ENCODE data around the gene VWA5A.

GRCh38 chr11:124172599-124172998 lies 57.3 kb downstream of the VWA5A start:
- no peak for TF ChIP-seq EP300 (IDR thresholded peaks at IDR 0.05; ENCODE audit: borderline replicate concordance in 1 of 2, control insufficient read depth in 1 of 2, low read depth in 2 of 2, low read length in 2 of 2)
- TF ChIP-seq, protein P1, sequence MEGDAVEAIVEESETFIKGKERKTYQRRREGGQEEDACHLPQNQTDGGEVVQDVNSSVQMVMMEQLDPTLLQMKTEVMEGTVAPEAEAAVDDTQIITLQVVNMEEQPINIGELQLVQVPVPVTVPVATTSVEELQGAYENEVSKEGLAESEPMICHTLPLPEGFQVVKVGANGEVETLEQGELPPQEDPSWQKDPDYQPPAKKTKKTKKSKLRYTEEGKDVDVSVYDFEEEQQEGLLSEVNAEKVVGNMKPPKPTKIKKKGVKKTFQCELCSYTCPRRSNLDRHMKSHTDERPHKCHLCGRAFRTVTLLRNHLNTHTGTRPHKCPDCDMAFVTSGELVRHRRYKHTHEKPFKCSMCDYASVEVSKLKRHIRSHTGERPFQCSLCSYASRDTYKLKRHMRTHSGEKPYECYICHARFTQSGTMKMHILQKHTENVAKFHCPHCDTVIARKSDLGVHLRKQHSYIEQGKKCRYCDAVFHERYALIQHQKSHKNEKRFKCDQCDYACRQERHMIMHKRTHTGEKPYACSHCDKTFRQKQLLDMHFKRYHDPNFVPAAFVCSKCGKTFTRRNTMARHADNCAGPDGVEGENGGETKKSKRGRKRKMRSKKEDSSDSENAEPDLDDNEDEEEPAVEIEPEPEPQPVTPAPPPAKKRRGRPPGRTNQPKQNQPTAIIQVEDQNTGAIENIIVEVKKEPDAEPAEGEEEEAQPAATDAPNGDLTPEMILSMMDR (IDR thresholded peaks at IDR 0.05 in 2 of 3, conservative IDR thresholded peaks at IDR 0.05 in 1 of 3; ENCODE audit: control insufficient read depth in 2 of 3, extremely low read depth in 1 of 3, insufficient read depth in 1 of 3, low read depth in 3 of 3, low read length in 3 of 3) = no peak
- TF ChIP-seq, protein P2, sequence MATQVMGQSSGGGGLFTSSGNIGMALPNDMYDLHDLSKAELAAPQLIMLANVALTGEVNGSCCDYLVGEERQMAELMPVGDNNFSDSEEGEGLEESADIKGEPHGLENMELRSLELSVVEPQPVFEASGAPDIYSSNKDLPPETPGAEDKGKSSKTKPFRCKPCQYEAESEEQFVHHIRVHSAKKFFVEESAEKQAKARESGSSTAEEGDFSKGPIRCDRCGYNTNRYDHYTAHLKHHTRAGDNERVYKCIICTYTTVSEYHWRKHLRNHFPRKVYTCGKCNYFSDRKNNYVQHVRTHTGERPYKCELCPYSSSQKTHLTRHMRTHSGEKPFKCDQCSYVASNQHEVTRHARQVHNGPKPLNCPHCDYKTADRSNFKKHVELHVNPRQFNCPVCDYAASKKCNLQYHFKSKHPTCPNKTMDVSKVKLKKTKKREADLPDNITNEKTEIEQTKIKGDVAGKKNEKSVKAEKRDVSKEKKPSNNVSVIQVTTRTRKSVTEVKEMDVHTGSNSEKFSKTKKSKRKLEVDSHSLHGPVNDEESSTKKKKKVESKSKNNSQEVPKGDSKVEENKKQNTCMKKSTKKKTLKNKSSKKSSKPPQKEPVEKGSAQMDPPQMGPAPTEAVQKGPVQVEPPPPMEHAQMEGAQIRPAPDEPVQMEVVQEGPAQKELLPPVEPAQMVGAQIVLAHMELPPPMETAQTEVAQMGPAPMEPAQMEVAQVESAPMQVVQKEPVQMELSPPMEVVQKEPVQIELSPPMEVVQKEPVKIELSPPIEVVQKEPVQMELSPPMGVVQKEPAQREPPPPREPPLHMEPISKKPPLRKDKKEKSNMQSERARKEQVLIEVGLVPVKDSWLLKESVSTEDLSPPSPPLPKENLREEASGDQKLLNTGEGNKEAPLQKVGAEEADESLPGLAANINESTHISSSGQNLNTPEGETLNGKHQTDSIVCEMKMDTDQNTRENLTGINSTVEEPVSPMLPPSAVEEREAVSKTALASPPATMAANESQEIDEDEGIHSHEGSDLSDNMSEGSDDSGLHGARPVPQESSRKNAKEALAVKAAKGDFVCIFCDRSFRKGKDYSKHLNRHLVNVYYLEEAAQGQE (IDR thresholded peaks at IDR 0.05; ENCODE audit: low read depth, low read length) = no peak
- TF ChIP-seq, protein P3, sequence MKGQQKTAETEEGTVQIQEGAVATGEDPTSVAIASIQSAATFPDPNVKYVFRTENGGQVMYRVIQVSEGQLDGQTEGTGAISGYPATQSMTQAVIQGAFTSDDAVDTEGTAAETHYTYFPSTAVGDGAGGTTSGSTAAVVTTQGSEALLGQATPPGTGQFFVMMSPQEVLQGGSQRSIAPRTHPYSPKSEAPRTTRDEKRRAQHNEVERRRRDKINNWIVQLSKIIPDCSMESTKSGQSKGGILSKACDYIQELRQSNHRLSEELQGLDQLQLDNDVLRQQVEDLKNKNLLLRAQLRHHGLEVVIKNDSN (IDR thresholded peaks at IDR 0.05; ENCODE audit: borderline replicate concordance, extremely low read length, insufficient read depth, low read depth, low read length) = no peak
- TF ChIP-seq BHLHE40 (IDR thresholded peaks at IDR 0.05; ENCODE audit: borderline replicate concordance in 1 of 2, low read depth in 2 of 2, low read length in 1 of 2) = no peak
- TF ChIP-seq POLR2AphosphoS5 (IDR thresholded peaks at IDR 0.05; ENCODE audit: low read length) = no peak
- no peak for TF ChIP-seq SP1 (IDR thresholded peaks at IDR 0.05; ENCODE audit: low read depth, low read length)
- TF ChIP-seq, protein P4, sequence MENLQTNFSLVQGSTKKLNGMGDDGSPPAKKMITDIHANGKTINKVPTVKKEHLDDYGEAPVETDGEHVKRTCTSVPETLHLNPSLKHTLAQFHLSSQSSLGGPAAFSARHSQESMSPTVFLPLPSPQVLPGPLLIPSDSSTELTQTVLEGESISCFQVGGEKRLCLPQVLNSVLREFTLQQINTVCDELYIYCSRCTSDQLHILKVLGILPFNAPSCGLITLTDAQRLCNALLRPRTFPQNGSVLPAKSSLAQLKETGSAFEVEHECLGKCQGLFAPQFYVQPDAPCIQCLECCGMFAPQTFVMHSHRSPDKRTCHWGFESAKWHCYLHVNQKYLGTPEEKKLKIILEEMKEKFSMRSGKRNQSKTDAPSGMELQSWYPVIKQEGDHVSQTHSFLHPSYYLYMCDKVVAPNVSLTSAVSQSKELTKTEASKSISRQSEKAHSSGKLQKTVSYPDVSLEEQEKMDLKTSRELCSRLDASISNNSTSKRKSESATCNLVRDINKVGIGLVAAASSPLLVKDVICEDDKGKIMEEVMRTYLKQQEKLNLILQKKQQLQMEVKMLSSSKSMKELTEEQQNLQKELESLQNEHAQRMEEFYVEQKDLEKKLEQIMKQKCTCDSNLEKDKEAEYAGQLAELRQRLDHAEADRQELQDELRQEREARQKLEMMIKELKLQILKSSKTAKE (IDR thresholded peaks at IDR 0.05; ENCODE audit: low read depth, poor library complexity, severe bottlenecking) = no peak
